ENCODE data around the gene NPRL2.
"Not testable (repeated sequence)": the region's sequence is repeated elsewhere in the genome, so short reads cannot be mapped to it uniquely, and the experiment has no call there.

The NPRL2 gene

DNA sequence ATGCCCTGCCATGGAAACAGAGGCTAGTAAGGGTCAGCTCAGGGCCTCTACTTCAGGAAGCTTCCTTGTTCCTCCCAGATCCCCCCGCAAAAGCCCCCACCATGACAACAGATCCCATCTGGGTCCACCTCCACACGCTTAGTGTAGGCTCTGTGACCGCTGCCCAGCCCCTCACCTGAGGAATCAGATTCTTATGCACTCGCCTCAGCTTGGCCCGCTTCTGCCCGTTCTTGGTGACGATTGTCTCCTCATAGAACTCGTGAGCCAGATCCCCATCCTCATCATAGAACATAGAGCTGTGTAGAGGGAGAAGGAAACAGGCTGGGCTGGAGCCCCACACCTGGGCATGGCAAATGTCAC, 24.4 kb downstream of the NPRL2 start:
- no peak for DNase-seq

DNA sequence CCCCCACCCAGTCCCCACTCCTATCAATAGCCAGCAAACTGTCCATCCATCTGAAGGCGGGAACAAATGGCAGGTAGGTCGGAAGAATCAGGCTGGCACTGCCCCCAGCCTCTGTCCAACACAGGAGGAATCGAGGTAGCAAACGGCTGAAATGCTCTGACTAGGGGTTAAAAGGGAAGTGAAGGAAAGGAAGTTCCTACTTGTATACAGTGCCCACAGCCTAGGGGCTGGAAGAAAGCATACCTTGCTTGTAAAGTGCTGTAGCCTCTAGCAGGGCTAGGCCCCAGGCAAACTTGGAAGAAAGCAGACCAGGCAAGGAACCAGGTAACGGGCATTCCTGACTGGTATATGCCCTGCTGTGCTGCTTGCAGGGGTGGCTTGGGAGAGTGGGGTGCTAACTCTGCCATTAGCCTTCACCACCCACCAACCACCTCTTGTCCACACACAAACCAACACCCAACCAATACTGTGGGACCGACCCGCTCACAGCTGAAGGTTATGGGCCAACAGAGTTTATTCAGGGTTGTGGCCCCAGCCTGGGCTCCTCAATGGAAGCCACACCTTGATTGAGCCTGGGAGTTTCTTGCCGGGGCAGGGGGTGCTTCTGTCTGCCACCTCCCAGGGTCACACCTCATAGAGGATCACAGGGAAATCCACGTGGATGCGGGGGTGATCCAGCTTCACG, 24.9 kb downstream of the NPRL2 start:
- no peak for DNase-seq

DNA sequence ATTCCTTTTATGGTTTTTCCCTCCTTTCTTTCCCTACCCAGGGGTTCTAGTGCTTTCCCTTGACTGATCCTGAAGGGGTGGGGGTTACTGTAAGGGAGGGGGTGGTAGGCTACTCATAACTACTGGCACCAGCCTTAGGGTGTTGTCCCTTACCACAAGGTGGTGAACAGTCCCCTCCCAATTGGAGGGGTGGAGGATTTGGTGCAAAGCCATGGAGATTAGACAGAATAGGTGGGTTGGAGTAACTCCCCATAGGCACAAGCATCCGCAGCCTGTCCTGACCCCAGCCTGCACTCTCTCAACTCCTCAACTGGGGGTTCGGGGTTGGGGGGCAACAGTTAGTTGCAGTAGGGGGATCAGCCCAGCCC, 25.5 kb downstream of the NPRL2 start:
- no peak for DNase-seq

DNA sequence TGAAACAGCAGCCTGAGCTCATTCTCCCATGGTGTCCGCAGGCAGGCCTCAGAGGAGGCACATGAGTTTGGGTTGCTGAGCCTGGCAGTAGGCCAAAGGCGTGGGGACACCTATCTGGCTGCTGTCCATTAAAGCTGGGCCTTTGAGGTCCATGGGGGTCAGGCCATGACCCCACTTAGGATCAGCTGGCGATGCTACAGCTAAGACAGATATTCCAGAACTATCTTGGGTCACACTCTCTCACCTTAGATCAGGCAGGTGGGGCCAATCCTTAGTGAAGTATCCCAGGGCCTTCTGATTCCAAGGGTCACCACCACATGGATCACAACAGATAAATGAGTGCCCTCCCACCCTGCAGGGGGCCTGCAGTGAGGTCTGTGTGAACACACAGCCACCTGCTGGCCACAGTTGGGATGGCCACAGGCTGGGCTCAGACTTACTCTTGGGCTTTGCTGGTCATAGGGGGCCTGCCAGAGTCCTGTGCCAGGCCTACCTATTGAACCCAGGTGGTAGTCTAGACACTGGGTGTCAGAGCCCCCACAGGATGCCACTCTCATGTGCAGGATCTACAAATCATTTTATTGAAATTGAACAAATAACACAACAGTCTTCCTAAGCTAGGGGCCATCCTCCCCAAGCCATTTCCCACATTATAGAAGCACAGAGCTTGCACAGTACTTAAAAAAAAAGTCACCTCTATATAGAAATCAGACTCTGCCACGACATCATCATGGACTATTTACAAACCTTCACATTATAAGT, 26.0 kb downstream of the NPRL2 start:
- DNase-seq = peak; percentile 0

DNA sequence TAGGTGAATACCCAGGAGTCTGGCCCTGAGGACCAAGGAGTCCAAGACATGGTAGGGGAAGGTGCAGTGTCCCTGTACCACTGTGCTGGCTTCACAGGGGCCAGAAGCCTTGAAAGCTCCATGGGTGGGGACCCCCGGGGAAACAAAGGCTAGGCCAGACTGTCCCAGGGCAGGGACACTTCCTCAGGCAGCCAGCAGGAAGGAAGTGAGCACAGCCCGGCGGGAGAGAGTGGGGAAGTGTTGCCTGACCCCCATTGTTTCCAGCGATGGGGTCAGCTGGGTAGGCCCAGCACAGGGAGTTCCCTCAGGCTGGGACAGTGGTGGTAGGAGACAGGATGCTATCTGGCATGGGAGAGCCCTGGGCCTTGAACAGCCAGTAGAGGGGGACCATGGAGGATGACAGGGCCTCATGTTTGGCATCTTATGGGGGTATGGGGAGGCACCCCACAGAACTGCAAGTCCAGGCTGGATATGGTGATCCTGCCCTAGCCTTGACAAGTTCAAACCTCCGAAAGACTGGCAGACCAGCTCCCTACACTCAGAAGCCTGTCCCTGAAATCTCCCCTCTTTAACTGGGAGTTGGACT, 26.9 kb downstream of the NPRL2 start:
- no peak for DNase-seq

DNA sequence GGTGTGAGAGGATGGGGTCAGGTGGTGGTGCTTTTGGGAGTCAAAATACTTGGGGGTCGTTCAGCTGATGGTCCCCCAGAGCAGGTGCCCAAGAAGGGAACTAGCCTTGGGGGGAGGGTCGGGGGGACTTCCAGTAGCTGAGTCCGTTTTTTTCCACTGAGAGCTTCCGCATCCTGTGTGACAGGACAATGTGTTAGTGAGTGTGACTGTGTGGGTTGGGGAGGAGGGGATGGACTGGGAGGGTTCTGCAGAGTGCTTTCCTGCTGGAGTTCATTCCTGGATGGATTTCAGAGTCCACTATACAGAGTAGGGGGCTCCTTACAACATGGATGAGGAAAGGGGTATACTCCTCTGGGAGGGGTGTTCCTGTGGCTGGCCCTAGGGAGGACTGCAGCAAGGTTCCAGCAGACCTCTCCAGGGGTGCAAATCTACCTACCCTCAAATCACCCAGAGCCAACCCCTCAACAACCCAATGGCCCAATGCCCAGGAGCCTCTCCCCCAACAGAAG, 27.4 kb downstream of the NPRL2 start:
- DNase-seq = no peak

DNA sequence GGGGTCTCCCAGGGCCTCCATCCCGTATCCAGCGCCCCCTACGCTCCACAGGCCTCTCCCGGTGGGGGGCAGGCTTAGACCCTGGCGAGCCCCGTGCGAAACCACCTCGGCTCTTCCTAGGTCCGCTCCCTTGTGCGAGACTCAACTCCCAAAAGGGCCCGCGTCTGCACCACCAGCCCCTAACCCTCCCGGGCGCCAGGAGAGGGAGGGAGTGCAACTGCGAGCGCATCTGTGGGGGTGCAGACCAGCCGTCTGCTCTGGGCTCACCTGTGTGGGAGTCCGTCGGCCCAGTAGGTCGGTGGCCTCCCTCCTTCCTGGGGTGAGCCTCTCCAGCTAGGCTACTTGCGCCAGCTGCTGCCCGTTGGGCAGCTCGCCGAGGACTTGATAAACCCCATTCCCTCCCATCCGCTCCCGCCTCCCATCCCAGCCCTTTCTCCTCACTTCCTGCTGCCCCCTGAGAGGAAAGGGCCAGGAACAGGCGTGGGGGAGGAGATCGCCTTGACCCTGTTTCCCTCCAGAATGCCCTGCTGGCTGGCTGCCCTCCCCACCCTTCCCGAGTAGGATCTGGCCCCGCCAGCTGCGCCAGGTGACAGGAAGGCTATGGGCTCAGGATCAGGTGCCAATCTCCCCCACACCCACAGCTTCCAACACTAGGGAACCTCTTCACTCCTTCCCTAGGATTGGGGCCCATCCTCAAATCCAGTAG, 28.0 kb downstream of the NPRL2 start, which contains the start of gene HYAL2:
HYAL2 (minus strand) TSS at position 360 of the 706 bp plus-strand sequence. CDS start 2,256 bp downstream, outside the sequence.
- peak; percentile 30 for DNase-seq

DNA sequence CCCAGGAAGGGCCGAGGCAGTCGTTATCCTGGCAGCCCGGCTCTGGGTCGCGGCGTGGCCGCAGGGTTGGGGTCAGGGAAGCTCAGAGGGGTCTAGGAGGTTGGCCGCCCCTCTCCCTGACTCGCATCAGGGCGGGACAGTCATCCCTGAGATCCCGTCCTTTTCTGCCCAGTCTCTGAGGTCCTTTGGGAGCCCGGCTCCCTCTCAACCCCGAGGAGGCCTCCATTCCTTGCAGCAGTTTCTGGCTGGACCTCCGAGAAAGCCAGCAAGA, 28.5 kb downstream of the NPRL2 start:
- no peak for DNase-seq

DNA sequence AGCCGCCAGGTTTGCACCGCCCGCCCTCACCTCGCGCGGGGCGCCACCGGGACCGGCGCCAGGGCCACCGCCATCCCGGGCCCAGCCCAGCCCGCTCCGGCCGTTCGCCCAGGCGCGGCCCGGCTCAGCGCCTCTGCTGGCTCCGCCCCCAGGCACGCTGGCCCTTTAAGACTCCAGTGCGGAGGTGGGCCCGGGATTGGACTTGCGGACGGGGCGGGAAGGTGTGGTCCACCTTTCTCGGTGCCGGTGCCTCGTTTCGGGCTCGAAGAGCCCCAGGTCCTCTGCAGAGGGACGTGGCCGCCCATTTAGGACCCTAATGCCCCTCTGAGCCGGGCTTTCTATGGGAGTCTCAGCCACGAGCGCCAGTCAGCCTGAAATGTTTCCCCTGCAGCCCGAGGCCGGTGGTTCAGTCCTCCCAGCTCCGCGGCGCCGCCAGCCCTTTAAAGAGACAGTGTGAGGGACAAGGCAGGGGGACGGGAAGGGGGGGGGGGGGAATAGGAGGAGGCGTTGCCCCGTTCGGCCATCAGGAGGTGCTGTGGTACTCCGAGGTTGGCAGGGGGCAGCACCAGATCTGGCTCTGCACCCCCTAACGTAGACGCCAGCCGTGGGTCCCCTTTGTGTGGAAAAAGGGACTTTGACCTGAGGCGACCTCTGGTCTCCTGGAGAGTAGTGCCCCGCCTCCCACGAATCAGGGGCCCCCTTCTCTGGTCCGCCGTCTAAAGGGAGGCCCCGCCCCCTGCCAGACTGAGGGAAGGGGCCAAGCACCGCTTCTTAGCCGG, 29.1 kb downstream of the NPRL2 start:
- peak; percentile 67 for DNase-seq

DNA sequence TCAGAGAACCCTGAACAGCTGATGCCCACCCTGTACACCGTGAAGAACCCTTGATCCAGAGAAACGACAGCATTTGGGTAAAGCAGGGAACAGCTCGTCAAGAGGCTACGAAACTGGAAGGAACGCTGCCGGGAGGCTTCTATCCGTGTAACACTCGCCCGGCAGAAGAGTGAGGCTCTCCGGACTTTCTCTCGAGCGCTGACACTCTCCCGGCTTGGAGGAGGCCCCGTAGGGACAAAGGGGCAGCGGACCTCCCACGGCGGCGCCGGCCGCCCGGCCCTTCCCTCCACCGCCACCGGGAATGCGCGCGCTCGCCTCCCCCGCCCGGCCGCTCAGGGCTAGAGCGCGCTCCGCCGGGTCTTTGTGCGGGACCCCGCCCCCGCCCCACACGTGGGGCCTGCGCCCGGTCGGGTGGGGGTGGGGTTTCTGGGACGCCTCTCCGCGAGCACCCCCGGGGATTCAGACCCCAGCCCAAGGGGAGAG, 29.7 kb downstream of the NPRL2 start:
- DNase-seq = peak; percentile 18

DNA sequence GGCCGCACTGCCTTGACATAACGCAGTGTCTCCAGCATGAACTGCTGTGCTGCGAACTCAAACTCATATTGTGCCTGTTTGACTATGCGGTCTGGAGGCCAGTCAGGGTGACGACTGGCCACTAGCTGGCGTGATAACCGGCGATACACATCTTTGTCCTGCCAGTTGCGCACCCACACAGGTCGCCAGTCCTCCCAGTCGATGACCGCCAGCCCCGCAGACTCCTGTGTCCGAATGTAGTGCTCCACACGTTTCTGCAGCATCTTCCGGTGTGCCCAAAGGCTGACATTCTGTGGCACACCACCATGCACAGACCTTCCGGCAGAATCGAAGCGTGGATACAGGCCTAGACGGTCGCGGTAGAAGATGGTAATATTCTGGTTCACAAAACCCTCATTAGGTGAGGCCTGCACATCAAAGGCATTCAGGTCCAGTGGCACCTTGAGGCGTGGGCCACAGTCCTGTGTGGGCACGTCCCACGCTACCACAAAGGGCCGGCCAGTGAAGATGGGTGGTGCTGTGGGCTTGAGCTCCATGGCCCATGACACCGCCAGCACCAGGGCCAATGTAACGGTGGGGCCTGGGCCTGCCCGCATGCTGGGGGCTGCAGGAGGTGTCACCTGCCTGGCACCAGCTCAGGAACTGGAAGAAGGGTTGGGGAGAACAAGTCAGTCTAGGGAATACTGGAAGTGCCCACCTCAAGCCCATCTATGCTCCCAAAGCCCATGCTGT, 30.5 kb downstream of the NPRL2 start:
- DNase-seq = no peak

DNA sequence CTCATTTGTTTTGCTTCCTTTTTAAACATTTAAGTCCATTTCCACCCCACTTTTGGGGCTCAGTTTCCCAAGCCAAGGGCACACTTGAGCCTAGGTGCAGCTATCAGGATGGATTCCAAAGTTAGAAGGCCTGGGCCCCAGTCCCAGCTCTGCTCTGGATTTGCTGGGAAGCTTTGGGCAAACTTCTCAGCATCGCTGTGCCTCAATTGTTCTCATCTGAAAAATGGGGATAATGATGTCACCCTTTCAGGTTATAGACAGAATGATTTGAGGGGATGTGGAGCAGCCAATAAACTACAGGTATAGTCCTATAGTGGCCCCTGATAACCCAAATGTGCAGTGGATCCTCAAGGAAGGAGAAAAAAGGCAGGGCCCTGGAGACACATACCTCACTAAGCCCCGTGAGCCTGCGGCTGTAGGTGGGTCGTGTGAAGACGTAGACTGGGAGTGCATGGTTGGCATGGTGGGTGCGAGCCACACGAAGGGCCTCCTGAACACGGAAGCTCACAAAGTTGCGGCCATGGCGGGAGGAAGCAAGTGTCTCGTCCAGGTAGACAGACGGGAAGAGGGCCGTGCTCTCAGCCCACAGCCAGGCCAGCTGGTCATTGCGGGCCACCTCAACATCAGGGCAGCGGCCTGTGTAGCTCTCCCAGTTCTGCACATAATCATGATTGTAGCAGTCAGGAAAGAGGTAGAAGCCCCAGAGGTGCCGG, 31.2 kb downstream of the NPRL2 start:
- DNase-seq = no peak

DNA sequence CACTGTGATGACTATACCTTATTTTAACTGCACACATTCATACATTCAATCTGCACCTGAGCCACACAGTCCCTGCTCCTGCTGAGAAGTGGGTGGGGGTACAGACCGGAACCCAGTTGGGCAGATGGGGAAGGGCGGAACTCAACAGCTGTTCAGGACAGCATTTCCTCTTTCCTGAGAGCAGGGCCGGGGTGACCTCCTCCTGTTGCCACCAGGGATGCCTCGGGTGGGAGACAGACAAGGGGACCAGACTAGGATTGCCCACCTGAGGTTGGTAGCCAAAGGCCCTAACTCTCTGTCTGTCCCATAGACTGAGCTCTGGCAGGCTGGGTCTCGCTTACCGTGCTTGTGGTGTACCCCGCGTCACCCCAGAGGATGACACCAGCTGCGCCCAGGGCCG, 32.0 kb downstream of the NPRL2 start:
- DNase-seq = no peak

DNA sequence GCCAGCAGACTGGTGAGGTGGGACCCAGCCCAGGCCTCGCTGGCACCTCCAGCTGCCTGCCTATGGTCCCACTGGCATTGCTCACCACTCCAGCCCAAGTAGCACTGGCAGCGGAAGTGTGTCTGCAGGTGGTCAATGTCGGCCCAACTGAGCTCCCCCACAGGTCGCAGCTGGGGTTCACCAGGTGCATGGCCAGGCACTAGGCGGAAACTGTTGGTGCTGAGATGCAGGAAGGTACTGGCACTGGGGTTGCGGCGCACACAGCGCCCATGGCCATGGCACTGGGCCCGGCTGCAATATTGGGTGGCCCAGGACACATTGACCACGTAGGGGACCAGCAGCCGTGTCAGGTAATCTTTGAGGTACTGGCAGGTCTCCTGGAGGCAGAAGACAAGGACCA, 32.4 kb downstream of the NPRL2 start:
- no peak for DNase-seq

DNA sequence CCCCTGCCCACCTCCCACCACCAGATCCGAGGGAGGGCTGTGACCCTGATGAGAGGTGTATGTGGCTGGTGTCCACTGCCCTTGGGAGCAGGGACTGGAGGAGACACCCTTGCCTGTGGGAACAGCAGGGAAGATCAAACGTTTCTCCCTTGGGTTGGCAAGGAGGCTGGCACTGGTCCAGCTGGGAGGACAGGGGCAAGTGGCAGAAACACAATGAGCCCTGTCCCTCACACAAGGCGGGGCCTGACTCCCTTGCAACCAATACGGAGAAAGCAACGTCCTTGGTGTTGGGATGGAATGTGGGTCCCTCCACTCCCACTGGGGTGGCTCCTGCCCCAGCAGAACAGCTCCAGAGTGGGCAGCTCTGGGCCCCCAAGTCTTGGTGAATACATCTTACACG, 33.3 kb downstream of the NPRL2 start:
- DNase-seq = no peak

DNA sequence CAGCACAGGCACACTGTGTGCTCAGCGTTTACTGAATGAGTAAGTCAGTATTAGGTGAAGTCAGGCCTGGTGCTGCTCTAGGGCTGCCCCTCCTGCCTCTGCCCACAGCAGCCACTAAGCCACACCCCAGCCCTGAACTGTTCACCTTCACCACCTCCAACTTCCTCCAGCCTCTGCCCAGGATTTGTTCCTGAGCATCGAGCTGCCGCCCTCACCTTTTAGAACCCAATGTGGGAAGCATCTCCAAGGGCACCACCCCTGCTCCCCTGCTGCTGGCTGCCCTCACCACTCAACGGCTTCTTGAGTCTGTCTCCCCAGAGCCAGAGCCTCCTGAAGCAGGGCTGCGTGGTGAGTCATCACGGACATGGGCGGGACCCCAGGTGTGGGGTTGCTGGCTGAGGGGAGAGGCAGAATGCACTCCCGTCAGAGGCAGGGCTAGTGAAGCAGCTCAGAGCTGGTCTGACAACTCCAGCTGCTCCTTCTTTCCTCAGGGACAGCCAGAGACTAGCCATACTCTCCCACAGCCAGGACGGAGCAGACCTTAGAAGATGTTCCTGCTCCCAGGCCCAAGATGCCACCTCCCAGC, 33.8 kb downstream of the NPRL2 start:
- peak; percentile 51 for DNase-seq

DNA sequence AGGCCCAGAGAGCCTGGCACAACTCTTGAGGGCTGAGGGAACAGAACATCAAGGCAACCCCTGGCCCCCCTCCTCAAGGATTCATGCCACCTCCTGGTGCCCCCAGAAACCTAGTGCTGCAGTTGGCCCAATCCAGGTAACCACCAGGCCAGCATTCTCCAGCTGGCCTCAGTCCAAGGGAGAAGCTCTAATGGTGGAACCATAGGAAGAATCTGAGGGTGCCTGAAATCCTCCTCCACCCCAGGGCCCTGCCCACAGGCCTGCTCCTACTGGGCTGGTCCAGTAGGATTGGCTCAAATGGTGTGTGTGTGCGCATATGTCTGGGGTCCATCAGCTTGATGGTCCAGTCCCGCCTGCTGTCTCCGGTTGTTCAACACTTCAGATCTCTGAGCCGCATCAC, 35.8 kb downstream of the NPRL2 start:
- no peak for DNase-seq

DNA sequence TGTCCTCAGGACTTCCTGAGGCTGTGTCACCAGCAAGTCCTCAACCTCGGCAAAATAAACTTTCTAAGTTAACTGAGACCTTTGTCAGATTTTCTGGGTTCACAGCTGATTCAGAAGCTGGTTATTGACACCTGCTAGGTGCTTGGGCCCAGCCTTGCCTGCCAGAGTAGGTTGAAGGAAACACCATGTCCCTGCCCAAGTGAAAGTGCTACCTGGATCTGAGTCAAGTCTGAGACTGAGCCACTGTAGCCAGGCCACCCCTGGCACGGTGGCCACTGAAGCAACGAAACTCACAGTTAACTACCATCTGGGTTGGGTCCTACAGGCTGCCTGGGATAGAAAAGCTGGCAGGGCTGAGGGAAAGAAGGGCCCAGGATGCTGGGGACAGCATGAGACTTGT, 36.2 kb downstream of the NPRL2 start:
- DNase-seq = no peak

DNA sequence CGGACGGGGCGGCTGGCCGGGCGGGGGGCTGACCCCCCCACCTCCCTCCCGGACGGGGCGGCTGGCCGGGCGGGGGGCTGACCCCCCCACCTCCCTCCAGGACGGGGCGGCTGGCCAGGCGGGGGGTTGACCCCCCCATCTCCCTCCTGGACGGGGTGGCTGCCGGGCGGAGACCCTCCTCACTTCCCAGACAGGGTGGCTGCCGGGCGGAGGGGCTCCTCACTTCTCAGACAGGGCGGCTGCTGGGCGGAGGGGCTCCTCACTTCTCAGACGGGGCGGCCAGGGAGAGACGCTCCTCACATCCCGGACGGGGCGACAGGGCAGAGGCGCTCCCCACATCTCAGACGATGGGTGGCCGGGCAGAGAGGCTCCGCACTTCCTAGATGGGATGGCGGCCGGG, 38.5 kb downstream of the NPRL2 start:
- not testable (repeated sequence) for DNase-seq

DNA sequence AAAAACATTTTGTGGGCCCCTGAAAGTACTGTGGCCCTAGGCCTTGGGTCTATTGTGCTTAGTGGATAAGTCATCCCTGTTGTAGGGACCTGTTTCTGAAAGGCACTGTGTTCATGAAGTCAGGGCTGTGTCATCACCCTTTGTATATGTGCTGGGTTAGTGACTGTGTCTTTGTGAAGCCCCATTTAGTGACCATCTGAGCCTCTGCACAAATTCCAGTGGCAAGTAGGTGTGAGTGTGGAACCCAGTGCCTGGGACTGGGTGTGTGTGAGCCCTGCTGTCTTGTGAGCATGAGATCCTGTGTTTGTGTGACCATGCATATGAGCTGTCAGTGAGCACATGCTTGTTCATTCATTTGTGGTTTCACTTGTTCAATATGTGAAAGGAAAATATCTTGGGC, 46.0 kb downstream of the NPRL2 start:
- no peak for DNase-seq
